BJ (cell line): ENCODE results near the gene COASY. TPM values are rescaled to one million over a fixed set of nuclear protein-coding genes. Genes with fewer than 3 reads are reported as not detected.

Source experiments
- CTCF ChIA-PET: fragments of 350-600 bp; formaldehyde crosslinking; extraction: SDS; loops from one replicate; lab custom pipeline; 2021; ENCODE audit warnings: antibody characterized with exemption, inconsistent platforms; lab: Yijun Ruan, JAX
- POLR2A ChIA-PET: fragments of 300-600 bp; sonication (Branson Sonifier 250); formaldehyde crosslinking; extraction: SDS; loops from one replicate; lab custom pipeline; 2021; ENCODE audit warnings: antibody characterized with exemption; lab: Charles Lee
- DNase-seq: peaks from one replicate; pipeline ENCODE4 v3.0.0-alpha.2; 2011; ENCODE audit warnings: low read depth
- H3K27me3 ChIP-seq: 2 replicates; pipeline ENCODE4 v1.6.0; 2011; ENCODE audit warnings: low read length; ENCODE audit not compliant: control insufficient read depth, insufficient read depth
- H3K36me3 ChIP-seq: 2 replicates; pipeline ENCODE4 v1.5.1; 2011; ENCODE audit warnings: low read length; ENCODE audit not compliant: control insufficient read depth, insufficient read depth
- H3K4me3 ChIP-seq: 2 replicates; pipeline ENCODE4 v1.5.1; 2011; ENCODE audit warnings: low read depth, mild to moderate bottlenecking, control low read depth, low read length
- CTCF ChIP-seq: IDR thresholded peaks from 2 replicates; pipeline ENCODE4 v1.5.1; 2011; ENCODE audit warnings: low read depth, mild to moderate bottlenecking, control low read depth, inconsistent platforms, low read length, moderate library complexity; ENCODE audit not compliant: insufficient read depth
- polyA plus RNA-seq: library from polyadenylated mRNA; depleted of rRNA; stranded (reverse); fragments of >200 nt; gene quantifications from 2 replicates; pipeline ENCODE4 v1.2.3, GENCODE V29; 2011

Gene COASY
- polyA plus RNA-seq, 1 experiment, result 41.5 TPM

DNA sequence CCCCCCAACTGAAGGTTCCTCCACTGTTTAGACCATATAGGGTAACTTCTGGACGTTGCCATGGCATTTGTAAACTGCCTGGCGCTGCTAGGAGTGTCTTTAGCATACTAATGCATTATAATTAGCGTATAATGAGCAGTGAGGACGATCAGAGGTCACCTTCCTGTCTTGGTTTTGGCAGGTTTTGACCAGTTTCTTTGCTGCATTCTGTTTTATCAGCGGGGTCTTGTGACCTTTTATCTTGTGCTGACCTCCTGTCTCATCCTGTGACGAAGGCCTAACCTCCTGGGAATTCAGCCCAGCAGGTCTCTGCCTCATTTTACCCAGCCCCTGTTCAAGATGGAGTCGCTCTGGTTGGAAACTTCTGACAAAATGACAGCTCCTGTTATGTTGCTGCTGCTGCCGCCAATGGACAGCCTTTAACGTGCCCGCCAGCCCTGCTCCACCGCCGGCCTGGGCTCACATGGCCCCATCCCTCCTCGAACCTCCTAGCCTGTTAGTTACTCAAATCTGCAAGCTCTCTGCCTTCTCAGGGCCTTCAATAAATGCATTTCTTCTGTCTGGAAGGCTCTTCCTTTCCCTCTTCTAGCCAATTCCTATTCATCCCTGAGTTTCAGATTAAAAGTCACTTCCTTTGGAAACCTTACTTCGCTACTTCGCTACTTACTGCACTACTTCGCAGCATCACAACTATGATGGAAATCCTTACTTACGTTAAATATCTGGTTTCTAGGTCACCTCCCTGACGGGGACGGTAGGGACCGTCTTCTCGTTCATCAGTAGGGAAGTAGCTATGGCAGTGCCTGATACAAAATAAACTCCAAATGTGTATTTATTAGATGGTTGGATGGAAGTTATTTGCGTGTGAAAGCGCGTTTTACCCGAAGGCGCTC lies 26.5 kb upstream of the COASY start:
- Histone ChIP-seq H3K4me3 (peak overlapping the region; percentile 48), H3K36me3 (peaks cover 7% of the 10 kb centered on the region), H3K27me3 (no peaks in the 10 kb centered on the region)
- ChIA-PET POLR2A (interaction anchor here (0.6 to 1.2 kb wide), 2 partner anchors 164 to 211 kb away, joined by 3 to 4 read pairs; no protein-coding TSS in a partner anchor), CTCF (interaction anchor here (0.8 to 2.1 kb wide), 9 partner anchors 8 to 223 kb away, joined by 3 to 11 read pairs (median 3); no protein-coding TSS in a partner anchor)
- no peak for DNase-seq
- TF ChIP-seq CTCF, result no peak

DNA sequence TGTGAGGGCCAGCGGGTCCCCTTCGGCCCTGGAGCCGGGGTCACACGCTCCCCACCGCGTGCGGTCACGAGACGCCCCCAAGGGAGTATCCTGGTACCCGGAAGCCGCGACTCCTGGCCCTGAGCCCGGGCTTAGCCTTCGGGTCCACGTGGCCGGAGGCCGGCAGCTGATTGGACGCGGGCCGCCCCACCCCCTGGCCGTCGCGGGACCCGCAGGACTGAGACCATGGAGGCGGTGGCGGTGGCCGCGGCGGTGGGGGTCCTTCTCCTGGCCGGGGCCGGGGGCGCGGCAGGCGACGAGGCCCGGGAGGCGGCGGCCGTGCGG lies 25.9 kb upstream of the COASY start, which contains the start of gene NAGLU:
Gene NAGLU, plus strand, starts transcription at position 194 of the 324 bp plus-strand sequence. Its CDS starts 32 bp downstream, at position 226.
- Histone ChIP-seq H3K4me3 (peak within 1 kb of the TSS; percentile 48), H3K27me3 (no peaks in the 10 kb centered on the region), H3K36me3 (peaks cover 8% of the 10 kb centered on the region)
- no peak for TF ChIP-seq CTCF
- DNase-seq, result no peak
- ChIA-PET POLR2A (interaction anchor here (0.6 to 1.2 kb wide), 3 partner anchors 72 to 211 kb away, joined by 3 to 14 read pairs (median 4); no protein-coding TSS in a partner anchor), CTCF (interaction anchor here (0.9 to 2.1 kb wide), 8 partner anchors 9 to 224 kb away, joined by 3 to 11 read pairs (median 4); no protein-coding TSS in a partner anchor)

DNA sequence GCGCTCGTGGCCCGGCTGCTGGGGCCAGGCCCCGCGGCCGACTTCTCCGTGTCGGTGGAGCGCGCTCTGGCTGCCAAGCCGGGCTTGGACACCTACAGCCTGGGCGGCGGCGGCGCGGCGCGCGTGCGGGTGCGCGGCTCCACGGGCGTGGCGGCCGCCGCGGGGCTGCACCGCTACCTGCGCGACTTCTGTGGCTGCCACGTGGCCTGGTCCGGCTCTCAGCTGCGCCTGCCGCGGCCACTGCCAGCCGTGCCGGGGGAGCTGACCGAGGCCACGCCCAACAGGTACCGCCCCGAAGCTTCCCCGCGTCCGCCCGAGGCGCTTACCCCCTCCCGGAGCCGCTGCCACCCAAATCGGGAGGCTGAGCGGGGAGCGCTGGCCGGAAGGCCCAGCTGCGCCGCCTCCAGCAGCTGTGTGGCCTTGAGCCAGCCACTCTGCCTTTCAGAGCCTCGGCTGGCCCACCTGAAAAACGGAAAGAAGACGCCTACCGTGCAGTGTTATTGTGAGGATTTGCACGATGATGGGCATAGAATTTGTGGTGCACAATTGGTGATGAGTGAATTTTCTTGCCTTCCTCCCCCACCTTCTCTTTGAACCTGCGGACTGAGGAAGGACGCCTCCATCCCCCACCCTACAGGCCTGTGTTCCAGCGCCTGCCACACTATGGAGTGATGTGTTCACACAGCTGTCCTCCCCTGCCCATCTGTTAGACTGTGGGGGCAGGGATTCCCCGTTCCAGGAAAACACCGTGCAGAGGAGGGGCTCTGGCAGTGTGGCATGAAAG lies 25.4 kb upstream of the COASY start:
- Histone ChIP-seq H3K36me3 (peaks cover 12% of the 10 kb centered on the region), H3K27me3 (no peaks in the 10 kb centered on the region), H3K4me3 (peak overlapping the region; percentile 48)
- TF ChIP-seq CTCF, result no peak
- ChIA-PET CTCF (interaction anchor here (0.6 to 2.1 kb wide), 10 partner anchors 9 to 225 kb away, joined by 3 to 11 read pairs (median 3); no protein-coding TSS in a partner anchor), POLR2A (interaction anchor here (0.5 to 1.2 kb wide), 3 partner anchors 11 to 212 kb away, joined by 3 to 14 read pairs (median 4); no protein-coding TSS in a partner anchor)
- no peak for DNase-seq

DNA sequence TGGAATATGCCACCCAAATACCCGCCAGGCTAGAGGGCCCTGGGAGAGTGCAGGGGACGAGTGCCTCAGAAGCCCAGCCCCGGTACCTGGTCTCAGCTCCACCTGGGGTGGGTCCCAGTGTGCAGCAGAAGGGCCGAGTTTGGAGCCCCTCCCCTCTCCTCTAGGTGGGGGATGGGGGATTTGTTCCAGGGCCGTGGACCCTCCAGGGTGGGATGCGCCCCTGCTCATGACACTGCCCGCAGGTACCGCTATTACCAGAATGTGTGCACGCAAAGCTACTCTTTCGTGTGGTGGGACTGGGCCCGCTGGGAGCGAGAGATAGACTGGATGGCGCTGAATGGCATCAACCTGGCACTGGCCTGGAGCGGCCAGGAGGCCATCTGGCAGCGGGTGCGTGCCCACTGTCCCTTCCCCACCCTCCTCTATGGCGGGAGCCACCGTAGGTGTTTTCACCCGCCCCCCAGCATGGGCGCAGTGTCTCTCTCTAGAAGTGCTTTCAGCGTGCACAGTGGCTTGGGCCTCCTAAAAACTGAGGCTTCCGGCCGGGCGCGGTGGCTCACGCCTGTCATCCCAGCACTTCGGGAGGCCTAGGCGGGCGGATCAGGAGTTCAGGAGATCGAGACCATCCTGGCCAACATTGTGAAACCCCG lies 24.7 kb upstream of the COASY start:
- Histone ChIP-seq H3K27me3 (no peaks in the 10 kb centered on the region), H3K4me3 (peak overlapping the region; percentile 48), H3K36me3 (peaks cover 13% of the 10 kb centered on the region)
- no peak for DNase-seq
- CTCF ChIA-PET, result interaction anchor here (0.6 to 1.7 kb wide), 3 partner anchors 17 to 22 kb away, joined by 3 to 7 read pairs (median 3); no protein-coding TSS in a partner anchor
- TF ChIP-seq CTCF, result no peak
- POLR2A ChIA-PET, result no interaction called here
